GM21515 (cell line): ENCODE data around the gene LRBA.
"Not testable (repeated sequence)": the region's sequence is repeated elsewhere in the genome, so short reads cannot be mapped to it uniquely, and the experiment has no call there.

Experiments used
- ATAC-seq: cut with Tn5 transposase; IDR thresholded peaks from one replicate; pipeline ENCODE4 v1.9.1; 2021; ENCODE audit not compliant: unreplicated experiment

Gene LRBA

DNA sequence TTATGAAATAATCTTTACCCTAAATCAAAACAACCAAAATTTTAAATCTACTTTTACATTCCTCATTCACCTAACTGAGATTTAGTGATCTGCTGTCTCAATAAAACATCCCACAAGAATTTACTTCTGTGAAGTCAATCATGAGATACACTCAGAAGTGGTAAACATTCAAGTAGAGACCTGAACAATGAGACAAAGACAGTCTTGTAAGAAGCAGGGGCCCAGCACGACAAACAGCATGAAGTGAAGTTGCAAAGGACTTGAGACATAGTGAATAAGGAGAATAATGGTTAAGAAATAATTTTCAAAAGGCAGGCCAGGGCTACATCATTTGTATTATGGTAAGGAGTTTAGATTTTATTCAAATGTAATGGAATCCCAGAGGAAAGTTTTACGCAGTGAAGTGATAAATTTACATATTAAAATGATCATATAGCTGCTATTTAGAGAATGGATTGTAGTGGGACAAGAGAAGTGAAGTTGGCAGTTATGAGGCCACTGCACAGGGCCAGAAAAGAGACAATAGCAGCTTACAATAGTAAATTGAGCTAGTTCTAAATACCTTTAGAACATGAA, 331.2 kb downstream of the LRBA start:
- no peak for ATAC-seq

DNA sequence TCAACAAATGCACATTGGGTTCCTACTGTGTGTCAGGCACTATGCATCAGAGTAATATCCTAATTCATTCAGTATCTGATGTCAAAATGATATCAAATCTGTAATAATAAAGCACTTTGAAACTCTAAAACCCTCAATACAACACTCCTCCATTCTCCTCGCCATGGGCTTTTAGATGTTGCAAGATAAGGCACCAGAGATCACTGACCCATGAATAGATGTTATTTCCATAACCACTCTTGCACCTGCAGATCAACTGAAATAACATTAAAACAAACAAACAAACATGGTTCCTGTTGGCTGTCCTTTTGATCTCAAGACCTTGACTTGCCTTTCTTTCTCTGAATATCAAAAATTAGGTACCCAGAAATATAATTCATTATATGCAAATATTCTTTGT, 333.0 kb downstream of the LRBA start:
- ATAC-seq = no peak

DNA sequence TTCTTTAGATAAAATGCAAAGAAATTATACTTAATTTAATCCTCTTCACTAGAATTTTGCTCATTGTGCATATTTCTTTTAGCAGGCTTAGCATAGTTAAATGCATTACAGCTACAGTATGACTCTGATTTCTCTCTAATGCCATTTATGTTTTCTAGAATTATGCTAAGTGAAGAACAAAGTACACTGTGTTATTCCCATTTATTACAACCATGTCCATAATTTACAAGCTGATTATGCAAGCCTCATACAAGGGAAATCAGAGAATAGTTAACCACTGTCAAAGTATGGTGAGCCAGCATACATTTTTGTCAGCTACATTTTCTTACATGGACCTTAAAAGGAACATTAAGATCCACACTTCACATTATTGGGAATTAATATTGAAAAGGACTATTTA, 334.0 kb downstream of the LRBA start:
- ATAC-seq = no peak

DNA sequence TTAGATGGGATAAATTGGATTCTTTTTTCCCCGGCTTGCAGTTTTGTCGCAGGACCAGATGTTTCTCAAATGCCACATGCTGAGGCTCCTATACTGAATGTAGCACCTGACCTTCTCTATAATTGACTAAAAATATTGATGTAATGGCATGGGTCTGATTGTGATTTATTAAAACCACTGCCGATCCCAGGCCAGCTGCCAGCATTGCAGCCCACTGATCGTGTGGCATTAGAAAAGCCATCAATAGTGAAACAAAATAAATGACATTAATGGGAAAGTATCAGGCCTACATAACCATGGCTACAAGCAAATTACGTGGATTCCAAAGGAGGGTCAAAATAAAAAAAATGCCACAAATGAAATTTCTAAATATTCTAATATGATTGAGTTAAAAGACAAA, 334.4 kb downstream of the LRBA start:
- ATAC-seq = no peak

DNA sequence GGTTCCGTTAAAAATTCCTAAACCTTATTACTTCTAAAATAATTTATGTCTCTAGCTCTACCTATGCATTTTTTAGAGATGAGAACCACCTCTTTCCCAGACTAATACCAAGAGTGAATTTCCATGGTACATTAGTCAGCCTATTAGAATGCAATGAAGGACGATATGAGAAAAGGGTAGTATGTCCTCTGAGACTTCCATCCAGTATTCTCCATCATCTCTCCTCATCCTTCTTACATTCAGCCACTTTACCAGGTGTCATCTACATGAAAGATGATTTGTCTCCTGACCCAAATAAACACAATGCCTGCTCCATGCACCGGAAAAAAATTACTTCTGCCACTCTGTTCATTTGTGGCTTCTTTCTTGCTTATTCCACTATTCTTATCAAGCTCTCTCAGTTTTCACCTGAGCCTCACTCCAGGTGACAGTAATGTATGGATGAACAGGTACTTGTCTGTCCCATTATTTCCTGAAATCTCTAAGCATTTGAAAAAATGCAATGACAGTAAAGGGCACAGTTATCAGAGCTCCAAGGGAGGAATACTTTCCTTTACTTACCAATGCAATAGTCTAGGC, 335.2 kb downstream of the LRBA start:
- no peak for ATAC-seq

DNA sequence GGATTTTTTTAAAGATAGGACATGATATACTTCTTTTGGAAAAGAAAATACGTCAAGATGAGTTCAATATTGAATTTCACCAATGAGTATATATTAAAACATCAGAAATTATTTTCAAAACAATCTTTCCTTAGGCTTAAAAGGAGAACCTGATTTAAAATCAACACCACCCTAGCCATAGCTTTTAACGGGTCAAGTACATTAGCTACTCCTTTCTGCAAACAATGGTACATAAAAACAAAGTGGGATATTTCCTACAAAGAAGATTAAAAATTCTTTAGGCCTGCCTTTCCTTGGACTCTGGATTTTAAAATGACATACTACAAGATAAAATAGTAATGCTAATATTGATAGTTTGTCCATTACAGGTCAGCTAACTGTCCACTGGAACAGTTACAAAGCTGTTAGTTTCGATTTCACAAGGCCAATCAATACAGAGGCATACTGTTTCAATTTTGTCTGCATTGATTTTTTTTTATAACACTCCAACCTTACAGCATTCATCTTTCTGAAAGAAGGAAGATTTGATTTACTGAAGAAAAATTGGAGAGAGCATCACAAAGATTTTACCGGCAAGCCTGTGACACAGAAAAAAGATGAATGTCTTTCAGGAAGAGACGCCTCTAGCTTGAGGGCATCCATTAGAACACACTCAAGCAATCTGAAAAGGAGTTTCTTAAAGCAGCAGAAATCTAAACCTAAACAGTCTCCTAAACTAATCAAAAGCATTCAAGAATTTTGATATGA, 335.9 kb downstream of the LRBA start:
- ATAC-seq = no peak

DNA sequence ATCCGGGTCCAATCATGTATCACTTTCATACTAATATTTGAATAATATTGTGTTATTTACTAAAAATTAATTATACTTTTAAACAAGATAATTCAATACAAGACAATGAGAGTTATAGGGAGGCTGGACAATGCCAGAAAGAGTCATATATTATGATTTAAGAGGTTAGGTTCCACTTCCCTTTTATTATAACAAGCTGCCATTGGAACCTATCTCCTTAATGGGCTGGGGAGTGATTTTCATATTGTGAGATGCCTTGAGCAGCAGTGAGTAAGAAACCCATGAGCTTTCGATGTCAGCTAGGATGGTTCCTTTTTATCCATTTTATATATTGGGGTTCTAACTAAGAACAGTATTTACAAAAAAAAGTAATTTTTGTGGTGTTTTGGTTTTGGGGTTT, 341.3 kb downstream of the LRBA start:
- no peak for ATAC-seq

DNA sequence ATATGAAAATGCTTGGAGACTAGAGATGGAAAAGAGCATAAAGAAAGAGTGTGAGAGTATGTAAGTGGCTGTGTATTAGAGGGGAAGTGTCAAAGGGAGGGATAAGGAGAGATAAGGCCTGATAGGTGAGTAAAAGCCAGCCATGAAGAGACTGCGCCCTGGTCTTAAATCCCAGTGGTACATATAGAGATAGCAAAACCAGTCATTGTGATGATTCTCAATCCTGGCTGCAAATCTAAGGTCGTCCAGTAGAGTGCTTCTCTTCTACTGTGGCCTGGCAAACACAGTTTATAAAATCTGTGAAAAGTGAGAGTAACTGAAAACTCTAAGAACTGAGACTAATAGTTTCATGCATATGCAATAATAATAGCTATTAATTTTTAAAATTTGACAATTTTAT, 346.3 kb downstream of the LRBA start:
- no peak for ATAC-seq

DNA sequence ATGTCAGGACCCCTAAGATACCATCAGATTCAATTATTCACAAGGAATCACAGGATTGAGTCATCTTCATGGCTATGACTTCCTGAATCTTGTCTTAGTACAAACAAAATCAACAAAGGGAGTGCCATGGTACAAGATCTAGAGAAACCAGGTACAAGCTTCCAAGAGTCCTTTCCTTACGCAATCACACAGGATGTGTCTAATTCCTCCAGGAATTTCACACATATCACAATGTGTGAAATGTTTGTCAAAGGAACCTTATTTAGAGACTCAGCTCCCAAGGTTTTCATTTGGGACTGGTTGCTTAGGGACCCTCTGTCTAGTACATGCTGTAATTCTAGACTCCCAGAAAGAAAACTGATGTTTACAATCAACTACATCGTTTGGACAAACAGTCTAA, 350.1 kb downstream of the LRBA start:
- no peak for ATAC-seq

DNA sequence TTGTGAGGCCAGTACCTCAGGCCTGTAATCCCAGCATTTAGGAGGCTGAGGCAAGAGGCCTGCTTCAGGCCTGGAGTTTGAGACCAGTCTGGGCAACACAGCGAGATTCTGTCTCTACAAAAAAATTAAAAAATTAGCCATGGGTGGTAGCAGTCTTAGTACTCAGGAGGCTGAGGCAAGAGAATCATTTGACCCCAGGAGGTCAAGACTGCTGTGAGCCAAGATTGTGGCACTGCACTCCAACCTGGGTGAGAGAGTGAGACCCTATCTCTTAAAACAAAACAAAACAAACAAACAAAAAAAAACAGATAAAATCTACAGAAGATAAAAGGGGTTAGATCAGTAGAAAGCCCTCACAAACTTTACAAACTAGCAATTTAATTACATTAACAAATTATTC, 352.4 kb downstream of the LRBA start:
- no peak for ATAC-seq

DNA sequence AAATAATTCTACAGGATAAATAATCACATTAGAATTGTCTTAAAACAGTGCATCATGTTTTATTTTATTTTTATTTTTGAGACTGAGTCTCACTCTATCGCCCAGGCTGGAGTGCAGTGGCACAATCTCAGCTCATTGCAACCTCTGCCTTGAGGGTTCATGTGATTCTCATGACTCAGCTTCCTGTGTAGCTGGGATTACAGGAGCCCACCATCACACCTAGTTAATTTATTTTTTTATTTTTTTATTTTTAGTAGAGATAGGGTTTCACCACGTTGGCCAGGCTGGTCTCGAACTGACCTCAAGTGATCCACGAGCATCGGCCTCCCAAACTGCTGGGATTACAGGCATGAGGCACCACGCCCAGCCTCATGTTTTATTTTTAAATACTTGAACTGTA, 353.5 kb downstream of the LRBA start:
- ATAC-seq = not testable (repeated sequence)

DNA sequence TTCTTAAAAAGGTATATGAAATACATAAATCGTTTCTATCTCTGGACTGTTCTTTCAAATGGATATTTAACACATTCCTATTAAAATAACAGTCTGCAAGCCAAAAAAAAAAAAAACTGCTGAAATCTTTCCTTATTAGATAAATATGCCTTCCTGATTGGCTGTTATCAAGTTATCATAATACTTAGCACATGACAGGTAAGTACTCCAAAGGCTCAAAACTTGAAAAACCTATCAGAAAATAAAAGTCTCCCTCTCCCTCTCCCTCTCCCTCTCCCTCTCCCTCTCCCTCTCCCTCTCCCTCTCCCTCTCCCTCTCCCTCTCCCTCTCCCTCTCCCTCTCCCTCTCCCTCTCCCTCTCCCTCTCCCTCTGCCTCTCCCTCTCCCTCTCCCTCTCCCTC, 356.8 kb downstream of the LRBA start:
- not testable (repeated sequence) for ATAC-seq

DNA sequence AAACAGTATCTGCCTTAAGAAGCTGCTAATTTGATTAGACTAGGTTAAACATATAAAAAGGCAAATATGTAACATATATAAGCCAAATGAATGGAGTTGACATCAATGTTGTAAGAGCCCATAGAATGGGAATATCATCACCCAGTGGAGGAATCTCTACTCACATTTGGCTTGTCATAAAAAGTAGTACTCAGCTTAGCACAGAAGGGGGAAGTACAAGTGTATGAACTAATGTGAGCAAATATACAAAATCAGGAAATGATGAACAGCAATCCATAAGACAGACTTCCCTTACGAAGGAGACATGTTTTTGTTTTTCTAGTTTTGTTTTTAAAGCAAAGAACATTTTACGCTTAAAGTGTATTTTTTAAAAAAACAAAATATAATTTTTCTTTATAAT, 358.2 kb downstream of the LRBA start:
- ATAC-seq = no peak

DNA sequence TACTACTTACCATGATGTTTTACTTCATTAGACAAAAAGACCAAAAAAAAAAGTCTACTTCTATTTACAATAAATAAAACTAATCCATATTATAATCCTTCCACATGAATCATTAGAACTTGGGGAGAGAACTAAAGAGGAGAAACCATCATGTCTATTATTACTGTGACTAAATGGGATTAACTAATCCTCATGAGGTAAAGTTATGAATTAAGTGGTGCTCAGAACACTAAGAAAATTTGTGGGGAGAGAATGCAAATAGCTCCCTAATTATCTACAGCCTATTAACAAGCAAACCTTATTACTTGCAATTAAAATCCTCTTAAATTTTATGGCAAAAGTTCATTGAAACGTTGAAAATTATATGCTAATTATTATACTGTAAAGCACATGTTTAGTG, 364.3 kb downstream of the LRBA start:
- ATAC-seq = no peak

DNA sequence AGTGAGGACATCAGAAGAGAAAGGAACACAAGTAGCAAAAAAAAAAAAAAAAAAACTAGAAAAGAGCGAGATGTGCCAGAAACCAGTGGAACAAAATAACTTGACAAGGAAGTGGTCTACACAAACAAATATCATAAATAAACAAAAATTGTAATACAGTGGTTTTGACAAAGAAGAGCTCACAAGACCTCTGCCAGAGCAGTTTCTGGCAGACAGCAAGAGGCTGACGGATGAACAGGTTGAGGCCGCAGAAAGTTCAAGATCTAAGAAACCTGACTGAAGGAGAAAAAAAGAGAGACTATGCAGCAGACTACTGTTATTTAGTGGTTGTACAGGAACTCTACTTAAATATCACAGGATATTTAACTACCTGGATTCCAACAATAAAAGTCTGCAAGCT, 367.0 kb downstream of the LRBA start:
- no peak for ATAC-seq

DNA sequence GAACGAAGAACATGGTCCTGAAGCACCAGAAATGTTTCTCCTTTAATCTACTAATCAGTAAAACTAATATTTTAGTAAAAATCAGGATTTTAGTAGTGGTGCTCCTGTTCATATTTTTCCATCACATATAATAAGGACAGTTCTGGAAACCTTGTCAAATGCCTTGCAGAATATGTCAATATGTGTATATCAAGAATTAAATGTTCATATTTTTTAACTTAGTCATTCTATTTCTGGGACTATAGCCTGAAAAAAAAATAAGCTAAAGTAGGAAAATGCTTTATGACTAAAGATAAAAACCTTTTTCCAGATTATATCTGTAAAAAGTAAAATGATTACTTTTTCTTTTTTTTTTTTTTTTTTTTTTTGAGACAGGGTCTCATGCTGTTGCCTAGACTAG, 368.1 kb downstream of the LRBA start:
- ATAC-seq = no peak

DNA sequence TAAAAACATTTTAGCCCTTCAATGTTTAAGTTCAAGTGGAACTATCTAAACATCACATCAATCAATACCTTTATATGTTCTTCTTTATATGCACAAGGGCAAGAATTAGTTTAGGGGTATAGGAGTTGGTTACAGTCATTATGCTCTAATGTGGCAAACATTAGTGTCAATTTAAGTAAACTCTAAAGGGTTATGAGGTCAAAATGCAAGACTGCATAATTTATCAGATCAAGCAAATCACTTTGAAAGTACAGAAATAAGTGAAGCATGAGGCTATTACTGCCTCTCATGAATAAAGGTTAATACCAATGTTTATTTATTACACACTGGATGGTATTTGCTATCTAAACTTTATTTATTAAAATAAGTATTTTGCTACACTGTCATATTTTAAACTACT, 373.5 kb downstream of the LRBA start:
- no peak for ATAC-seq

DNA sequence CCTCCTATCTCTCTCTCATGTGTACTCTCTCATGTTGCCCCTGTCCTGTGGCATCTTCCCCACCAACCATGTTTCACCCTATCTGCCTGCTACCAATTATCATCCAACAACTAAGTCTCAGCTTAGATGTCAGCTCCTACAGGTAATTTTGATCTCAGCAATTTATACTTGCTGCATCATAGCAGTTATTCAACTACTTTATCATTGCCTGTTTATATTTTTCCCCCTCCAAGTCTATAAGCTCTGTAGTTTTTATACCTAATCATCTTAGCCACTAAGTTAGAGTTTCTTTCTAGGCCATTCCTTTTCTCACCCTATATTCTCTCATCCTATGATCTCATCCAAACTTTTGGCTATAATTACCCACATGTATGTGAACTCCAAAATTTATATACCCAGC, 382.4 kb downstream of the LRBA start:
- ATAC-seq = no peak

DNA sequence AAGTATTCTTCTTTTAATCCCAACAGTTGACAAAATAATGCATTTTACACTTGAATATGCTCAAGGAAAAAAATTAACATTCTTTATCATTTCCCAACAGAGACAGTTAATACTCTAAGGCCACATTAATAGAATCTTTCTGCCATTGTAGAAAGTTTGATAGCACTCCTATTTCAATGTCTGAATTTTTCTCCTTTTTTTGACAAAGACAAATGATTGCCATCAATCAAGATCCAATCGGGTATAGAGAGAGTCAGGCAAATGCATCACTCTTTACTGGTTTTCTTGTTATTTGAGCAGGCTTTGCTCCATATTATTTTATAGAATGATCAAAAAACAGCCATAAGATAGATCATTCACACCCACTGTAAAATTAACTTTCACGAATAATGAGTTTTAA, 387.0 kb downstream of the LRBA start:
- no peak for ATAC-seq

DNA sequence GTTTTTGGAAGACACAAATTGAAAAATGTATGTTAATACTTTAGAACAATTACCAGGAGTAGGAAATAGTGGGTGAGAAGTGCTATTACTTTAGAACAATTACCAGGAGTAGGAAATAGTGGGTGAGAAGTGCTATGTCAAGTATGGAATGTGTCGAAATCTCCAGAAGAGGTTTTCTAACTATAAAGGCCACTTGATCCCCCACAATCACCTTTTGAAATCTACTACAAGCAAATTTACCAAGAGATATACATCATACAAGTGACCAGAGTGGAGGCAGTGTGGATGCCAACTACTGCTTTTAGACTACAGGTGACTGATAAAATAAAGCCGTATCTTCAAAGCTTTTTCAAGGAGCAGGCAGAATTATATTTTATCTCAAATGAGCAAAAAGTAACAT, 390.1 kb downstream of the LRBA start:
- ATAC-seq = no peak

DNA sequence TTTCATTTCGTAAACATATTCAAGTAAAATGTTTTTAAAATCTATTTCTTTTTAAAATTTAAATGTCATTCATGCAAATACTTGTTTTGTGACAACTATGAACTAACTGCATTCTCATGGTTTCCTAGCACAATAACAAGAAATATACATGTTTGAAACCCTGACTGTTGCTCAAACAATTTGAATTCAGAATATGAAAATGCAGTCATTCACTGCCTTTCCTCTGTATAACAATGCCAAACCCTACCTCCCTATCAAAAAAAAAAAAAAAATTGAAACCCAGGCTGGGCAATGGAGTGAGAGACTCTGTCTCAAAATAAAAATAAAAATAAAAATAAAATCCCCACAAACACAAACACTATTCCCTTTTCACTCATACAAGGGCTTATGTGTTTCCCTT, 391.0 kb downstream of the LRBA start:
- no peak for ATAC-seq

DNA sequence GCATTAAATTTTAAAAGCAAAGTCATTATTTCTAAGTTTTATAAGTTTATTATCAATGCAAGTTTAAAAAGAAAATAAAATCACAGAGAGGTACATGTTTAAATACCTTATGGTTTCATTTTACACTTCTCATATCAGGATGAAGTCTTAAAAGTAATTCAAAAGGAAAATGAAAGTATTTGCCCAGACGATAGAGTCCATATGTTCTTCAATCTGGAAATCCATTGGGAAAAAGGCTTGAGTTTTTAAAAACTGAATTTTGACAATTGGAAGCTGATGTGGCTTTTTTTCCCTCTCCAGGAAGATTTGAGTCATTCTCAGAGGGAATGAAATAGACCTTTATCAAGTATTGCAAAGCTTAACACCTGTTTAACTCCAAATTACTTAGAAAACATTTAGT, 396.0 kb downstream of the LRBA start:
- no peak for ATAC-seq

DNA sequence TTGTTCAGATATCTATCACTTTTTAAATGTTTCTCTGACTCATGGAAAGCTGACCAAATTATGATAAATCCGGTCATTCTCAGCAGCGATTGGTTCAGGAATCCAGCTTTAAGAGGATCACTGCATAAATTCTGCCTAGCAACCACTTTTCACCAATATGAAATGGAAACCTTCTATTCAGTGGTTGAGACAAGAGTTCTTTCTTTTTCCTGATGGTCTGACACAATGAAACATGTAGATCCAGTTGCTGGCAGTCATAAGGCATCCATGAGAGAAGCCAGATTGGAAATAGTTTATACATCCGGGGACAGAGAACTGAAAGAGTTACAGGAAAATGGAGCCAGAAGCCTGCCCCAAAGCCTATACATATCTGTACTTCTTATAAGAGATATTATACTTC, 406.0 kb downstream of the LRBA start:
- ATAC-seq = no peak
